HCT116 (cell line): ENCODE results near the gene MYADML2. TPM values are rescaled to one million over a fixed set of nuclear protein-coding genes. Genes with fewer than 3 reads are reported as not detected.

Experiments
- ATAC-seq: fragments of 200-7000 bp; cut with Tn5 transposase; 2 replicates; pipeline ENCODE4 v1.9.1; 2020; ENCODE audit warnings: mild to moderate bottlenecking, moderate library complexity
- BruUV-seq: library from RNA; stranded (reverse); fragments of 400-500 nt; replicated peaks from 2 replicates; lab custom pipeline; 2021; lab: Mats Ljungman, UMichigan
- CTCF ChIA-PET: fragments of 300-600 bp; sonication (Branson Sonifier 250); formaldehyde crosslinking; loops from one replicate; lab custom pipeline; 2021; ENCODE audit warnings: antibody characterized with exemption; lab: Charles Lee
- POLR2A ChIA-PET: fragments of 300-600, 350-600 bp; sonication (Branson Sonifier 250); formaldehyde crosslinking; loops from one replicate; lab custom pipeline; 2021; ENCODE audit warnings: antibody characterized with exemption; lab: Charles Lee
- RAD21 ChIA-PET, 2 experiments: fragments of 300-600 bp; sonication (Branson Sonifier 250); formaldehyde crosslinking; loops; one replicate each; lab custom pipeline; 2023; ENCODE audit warnings: low total read pairs in 2 of 2; ENCODE audit not compliant: uncharacterized antibody in 2 of 2, unreplicated experiment in 2 of 2, low non-redundant PET in 1 of 2; lab: Charles Lee
- DNase-seq: peaks from one replicate; pipeline ENCODE4 v3.0.0-alpha.2; 2010; ENCODE audit warnings: low read depth, low spot score
- H2AFZ ChIP-seq: fragments of 200-600 bp; shearing (Covaris generic), sonication (generic); 2 replicates; pipeline ENCODE4 v1.6.1; 2017; ENCODE audit warnings: low read depth, mixed run types, mixed read lengths, antibody characterized with exemption, low read length; ENCODE audit not compliant: poor library complexity, severe bottlenecking
- H3K27ac ChIP-seq: 2 replicates; pipeline ENCODE4 v1.5.1; 2012; ENCODE audit warnings: low read depth, low read length
- H3K27me3 ChIP-seq: fragments of 200-600 bp; sonication (generic); 2 replicates; pipeline ENCODE4 v1.6.1; 2016; ENCODE audit warnings: mixed run types, low read length, mixed read lengths; ENCODE audit not compliant: insufficient read depth
- H3K36me3 ChIP-seq, 2 experiments: fragments of 200-500 bp in 1 of 2; fragments of 200-600 bp in 1 of 2; sonication (Bioruptor generic) in 1 of 2; sonication (generic) in 1 of 2; 2 replicates each; pipeline versions ENCODE4 v1.5.1 to v1.6.1; 2014 to 2016; ENCODE audit warnings: low read length in 2 of 2, inconsistent platforms in 1 of 2, mixed read lengths in 1 of 2, mixed run types in 1 of 2; ENCODE audit not compliant: insufficient read depth in 2 of 2, control insufficient read depth in 1 of 2
- H3K4me1 ChIP-seq, 2 experiments: fragments of 200-600 bp in 1 of 2; sonication (generic) in 1 of 2; 2 replicates each; pipeline versions ENCODE4 v1.5.1 to v1.6.1; 2012 to 2017; ENCODE audit warnings: low read length in 2 of 2, inconsistent platforms in 1 of 2, mild to moderate bottlenecking in 1 of 2, mixed read lengths in 1 of 2, mixed run types in 1 of 2, moderate library complexity in 1 of 2; ENCODE audit not compliant: insufficient read depth in 2 of 2, control insufficient read depth in 1 of 2
- H3K4me2 ChIP-seq: fragments of 200-600 bp; sonication (generic); 2 replicates; pipeline ENCODE4 v1.6.1; 2017; ENCODE audit warnings: mixed run types, low read length, mixed read lengths
- H3K4me3 ChIP-seq, 2 experiments: fragments of 200-600 bp in 1 of 2; sonication (generic) in 1 of 2; replicated peaks in 1 of 2; 2 replicates each; pipeline ENCODE4 v1.5.1; 2011 to 2016; ENCODE audit warnings: low read length in 2 of 2, control low read depth in 1 of 2, low read depth in 1 of 2, mild to moderate bottlenecking in 1 of 2, mixed read lengths in 1 of 2, mixed run types in 1 of 2
- H3K79me2 ChIP-seq: fragments of 200-600 bp; sonication (generic); 2 replicates; pipeline ENCODE4 v1.6.1; 2017; ENCODE audit warnings: mild to moderate bottlenecking, mixed run types, low read length, moderate library complexity, mixed read lengths; ENCODE audit not compliant: insufficient read depth
- H3K9ac ChIP-seq: fragments of 200-600 bp; sonication (generic); 2 replicates; pipeline ENCODE4 v1.6.1; 2016; ENCODE audit warnings: low read length, mixed read lengths
- H3K9me2 ChIP-seq: fragments of 200-600 bp; sonication (generic), shearing (Covaris generic); 2 replicates; pipeline ENCODE4 v1.6.1; 2017; ENCODE audit warnings: mixed run types, mild to moderate bottlenecking, moderate library complexity; ENCODE audit not compliant: insufficient read depth
- H3K9me3 ChIP-seq, 2 experiments: fragments of 200-500 bp in 1 of 2; fragments of 200-600 bp in 1 of 2; sonication (Bioruptor generic) in 1 of 2; sonication (generic) in 1 of 2; 2 replicates each; pipeline ENCODE4 v1.6.1; 2014 to 2017; ENCODE audit warnings: low read length in 2 of 2, mixed read lengths in 2 of 2, inconsistent platforms in 1 of 2, low read depth in 1 of 2, mild to moderate bottlenecking in 1 of 2, mixed run types in 1 of 2, moderate library complexity in 1 of 2; ENCODE audit not compliant: control insufficient read depth in 1 of 2, insufficient read depth in 1 of 2
- H4K20me1 ChIP-seq: fragments of 200-600 bp; sonication (generic), shearing (Covaris generic); 2 replicates; pipeline ENCODE4 v1.6.1; 2017; ENCODE audit warnings: mixed run types, mild to moderate bottlenecking, moderate library complexity; ENCODE audit not compliant: insufficient read depth
- CBX3 ChIP-seq: IDR thresholded peaks from 2 replicates; pipeline ENCODE4 v1.6.1; 2012; ENCODE audit warnings: low read depth
- CEBPB ChIP-seq: IDR thresholded peaks from 2 replicates; pipeline ENCODE4 v1.6.1; 2012; ENCODE audit warnings: low read depth
- EGR1 ChIP-seq: IDR thresholded peaks from 2 replicates; pipeline ENCODE4 v1.6.1; 2012; ENCODE audit warnings: low read depth
- ELF1 ChIP-seq: IDR thresholded peaks from 2 replicates; pipeline ENCODE4 v1.6.1; 2012; ENCODE audit warnings: low read depth, borderline replicate concordance
- EZH2 ChIP-seq: fragments of 200-600 bp; sonication (generic); IDR thresholded peaks from 2 replicates; pipeline ENCODE4 v1.6.1; 2017; ENCODE audit warnings: antibody characterized with exemption, mixed run types
- EZH2phosphoT487 ChIP-seq: fragments of 200-600 bp; IDR thresholded peaks from 2 replicates; pipeline ENCODE4 v1.6.1; 2018; ENCODE audit warnings: antibody characterized with exemption, borderline replicate concordance
- FOSL1 ChIP-seq: IDR thresholded peaks from 2 replicates; pipeline ENCODE4 v1.6.1; 2012; ENCODE audit warnings: low read depth
- JUND ChIP-seq: IDR thresholded peaks from 2 replicates; pipeline ENCODE4 v1.6.1; 2012
- MAX ChIP-seq: IDR thresholded peaks from 2 replicates; pipeline ENCODE4 v1.6.1; 2012
- POLR2A ChIP-seq: IDR thresholded peaks from 2 replicates; pipeline ENCODE4 v1.7.0; 2011; ENCODE audit warnings: borderline replicate concordance; ENCODE audit not compliant: insufficient read depth, insufficient read length; ENCODE audit errors: extremely low read depth
- RAD21 ChIP-seq: IDR thresholded peaks from 2 replicates; pipeline ENCODE4 v1.6.1; 2012; ENCODE audit warnings: low read depth, mild to moderate bottlenecking
- SP1 ChIP-seq: IDR thresholded peaks from 2 replicates; pipeline ENCODE4 v1.6.1; 2012; ENCODE audit warnings: low read depth
- SRF ChIP-seq: IDR thresholded peaks from 2 replicates; pipeline ENCODE4 v1.6.1; 2012; ENCODE audit warnings: low read depth
- TCF7L2 ChIP-seq: IDR thresholded peaks from 2 replicates; pipeline ENCODE4 v1.7.0; 2011; ENCODE audit warnings: borderline replicate concordance, inconsistent platforms; ENCODE audit not compliant: insufficient read depth, insufficient read length; ENCODE audit errors: extremely low read depth
- YY1 ChIP-seq: IDR thresholded peaks from 2 replicates; pipeline ENCODE4 v1.6.1; 2011; ENCODE audit warnings: low read length, low read depth, moderate library complexity, mild to moderate bottlenecking; ENCODE audit not compliant: insufficient replicate concordance; ENCODE audit errors: extremely low read depth
- ZBTB33 ChIP-seq: IDR thresholded peaks from 2 replicates; pipeline ENCODE4 v1.6.1; 2011; ENCODE audit warnings: mild to moderate bottlenecking, low read length, moderate library complexity; ENCODE audit not compliant: insufficient replicate concordance; ENCODE audit errors: extremely low read depth
- ZNF274 ChIP-seq: fragments of 200-500 bp; sonication (Bioruptor generic); IDR thresholded peaks from 2 replicates; pipeline ENCODE4 v1.6.1; 2014; ENCODE audit warnings: mild to moderate bottlenecking, low read depth, low read length, inconsistent platforms
- intact Hi-C: fragments of 100-400 bp; cut with micrococcal nuclease; formaldehyde crosslinking; loops from 2 replicates; pipeline ENCODE4 v1.10.0; 2022
- total RNA-seq: library from RNA; stranded (reverse); gene quantifications from one replicate; pipeline ENCODE4 v1.2.1, GENCODE V29; 2021; ENCODE audit not compliant: unreplicated experiment

MYADML2 gene
- total RNA-seq, 1 experiment from 2014 or later: not detected

- H3K4me3 ChIP-seq: no peak overlapping the region
- intact Hi-C loops: no loop called here
- no peak for DNase-seq
- POLR2A ChIA-PET: interaction anchor here (0.6 to 2.9 kb wide), 2 partner anchors 12 kb away, joined by 3 to 8 read pairs; no protein-coding TSS in a partner anchor
- no peaks in the 10 kb centered on the region for H3K79me2 ChIP-seq
- no peaks in the 10 kb centered on the region for H3K9me2 ChIP-seq
- H3K27me3 ChIP-seq: no peaks in the 10 kb centered on the region
- H4K20me1 ChIP-seq: no peaks in the 10 kb centered on the region
- H2AFZ ChIP-seq: no peak overlapping the region
- H3K9ac ChIP-seq: no peak overlapping the region
- H3K36me3 ChIP-seq: no peaks in the 10 kb centered on the region
- no TSS peak for BruUV-seq
- ATAC-seq: no peak
- H3K4me2 ChIP-seq: no peak overlapping the region
- H3K4me1 ChIP-seq: peaks cover 6 to 16% of the 10 kb centered on the region in 2 experiments
- H3K27ac ChIP-seq: no peak overlapping the region
- TF ChIP-seq YY1: no peak
- TF ChIP-seq CBX3: no peak
- TF ChIP-seq MAX: no peak
- TF ChIP-seq FOSL1: no peak
- no peak for TF ChIP-seq ZNF274
- no peak for TF ChIP-seq POLR2A
- TF ChIP-seq EZH2phosphoT487: no peak
- no peak for TF ChIP-seq EZH2
- no peak for TF ChIP-seq EGR1
- no peak for TF ChIP-seq ELF1
- no peak for TF ChIP-seq RAD21
- TF ChIP-seq JUND: no peak
- no peak for TF ChIP-seq TCF7L2
- TF ChIP-seq SRF: no peak
- no peak for TF ChIP-seq ZBTB33
- TF ChIP-seq CEBPB: no peak
- TF ChIP-seq SP1: no peak
- TF ChIP-seq, all 23 proteins: peak for 0
- RAD21 ChIA-PET: interaction anchor here in 1 of 2 experiments (0.8 kb wide), 1 partner anchor 73 kb away, joined by 3 read pairs; no protein-coding TSS in a partner anchor
- CTCF ChIA-PET: interaction anchor here (1.9 kb wide), 1 partner anchor 67 kb away, joined by 8 read pairs; the partner anchor contains the start of genes CENPX and LRRC45
- H3K9me3 ChIP-seq: no peaks in the 10 kb centered on the region
Measured at GRCh38 chr17:81955058-81955681, 8.1 kb upstream of the MYADML2 start.
